Liver (tissue), 4 donors: ENCODE data around the gene DCUN1D1. TPM values are rescaled to one million over a fixed set of nuclear protein-coding genes. Genes with fewer than 3 reads are reported as not detected.

Experiments used
- polyA plus RNA-seq, 2 donors: library from polyadenylated mRNA; stranded (reverse) in 1 of 2; unstranded in 1 of 2; fragments of 200-250 nt in 1 of 2; fragments of >200 nt in 1 of 2; fragmentation: Nextera tagmentation in 1 of 2; extraction: Ambion mirVana in 1 of 2; gene quantifications; one replicate each; pipeline versions ENCODE4 v1.2.1 to v1.2.3, GENCODE V29; 2013 to 2015
- total RNA-seq, 2 donors: library from RNA; depleted of rRNA; stranded (reverse); fragments of >200 nt; gene quantifications; one replicate each; pipeline ENCODE4 v1.2.3, GENCODE V29; 2014
- donor health status: healthy.
- donor health status: healthy.
- donor health status: healthy.

Gene DCUN1D1
- total and polyA plus RNA-seq, 4 donors = 9.1 to 56.0 (median 23.5) TPM

Other genes starting within 250 kb of the DCUN1D1 start
- gene ATP11B, start 187.0 kb downstream of the DCUN1D1 start, total RNA-seq = 10 to 100 TPM; 30.5 to 49.6 TPM
- gene ATP11B, start 187.0 kb downstream of the DCUN1D1 start, polyA plus RNA-seq = 1 to 10 TPM; 5.9 to 7.6 TPM
- gene MCCC1, start 119.0 kb upstream of the DCUN1D1 start, total RNA-seq = 10 to 100 TPM; 23.4 to 40.0 TPM
- 10 to 100 TPM; 34.2 to 34.8 TPM for gene MCCC1, start 119.0 kb upstream of the DCUN1D1 start, polyA plus RNA-seq
- under 1 TPM in 1 of 2 donors, not detected in 1; 0.19 TPM for gene LAMP3, start 182.2 kb upstream of the DCUN1D1 start, total RNA-seq
- gene LAMP3, start 182.2 kb upstream of the DCUN1D1 start, polyA plus RNA-seq = under 1 TPM; 0.07 to 0.10 TPM